GM19238 (cell line): ENCODE measurements around the gene BTNL8.

ENCODE experiments used
- DNase-seq: peaks from one replicate; pipeline ENCODE4 v3.0.0; 2011; ENCODE audit warnings: low spot score; ENCODE audit not compliant: insufficient read length

The BTNL8 gene, protein sequence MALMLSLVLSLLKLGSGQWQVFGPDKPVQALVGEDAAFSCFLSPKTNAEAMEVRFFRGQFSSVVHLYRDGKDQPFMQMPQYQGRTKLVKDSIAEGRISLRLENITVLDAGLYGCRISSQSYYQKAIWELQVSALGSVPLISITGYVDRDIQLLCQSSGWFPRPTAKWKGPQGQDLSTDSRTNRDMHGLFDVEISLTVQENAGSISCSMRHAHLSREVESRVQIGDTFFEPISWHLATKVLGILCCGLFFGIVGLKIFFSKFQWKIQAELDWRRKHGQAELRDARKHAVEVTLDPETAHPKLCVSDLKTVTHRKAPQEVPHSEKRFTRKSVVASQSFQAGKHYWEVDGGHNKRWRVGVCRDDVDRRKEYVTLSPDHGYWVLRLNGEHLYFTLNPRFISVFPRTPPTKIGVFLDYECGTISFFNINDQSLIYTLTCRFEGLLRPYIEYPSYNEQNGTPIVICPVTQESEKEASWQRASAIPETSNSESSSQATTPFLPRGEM

DNA sequence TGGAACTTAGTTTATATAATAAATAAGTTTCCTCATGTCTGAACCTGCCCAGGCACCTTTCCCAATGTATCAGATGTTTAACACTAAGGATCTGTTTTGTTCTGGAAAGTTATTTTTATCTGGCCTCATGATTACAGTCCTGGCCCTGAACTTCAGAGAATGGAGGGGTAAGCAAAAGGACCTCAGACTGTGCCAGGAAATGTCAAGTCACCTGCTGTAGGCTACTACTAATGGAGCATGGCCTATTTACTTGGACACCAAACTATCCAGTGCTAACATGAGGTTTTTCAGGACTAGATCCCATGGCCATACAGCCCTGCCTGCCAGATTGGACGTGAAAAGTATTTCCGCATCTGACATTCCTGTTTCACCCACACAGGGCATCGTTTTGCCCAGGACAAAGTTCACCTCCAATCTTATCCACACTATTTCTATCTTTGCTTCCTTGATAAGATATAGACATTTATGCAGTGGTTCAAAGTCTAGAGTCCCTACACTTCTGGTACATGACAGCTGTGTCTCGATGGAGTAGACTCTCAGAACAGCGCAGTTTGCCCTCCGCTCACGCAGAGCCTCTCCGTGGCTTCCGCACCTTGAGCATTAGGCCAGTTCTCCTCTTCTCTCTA lies at the start of gene BTNL8:
Gene BTNL8, plus strand, starts transcription at position 539 of the 626 bp plus-strand sequence. CDS start 152 bp downstream, outside the sequence.
- DNase-seq: no peak

DNA sequence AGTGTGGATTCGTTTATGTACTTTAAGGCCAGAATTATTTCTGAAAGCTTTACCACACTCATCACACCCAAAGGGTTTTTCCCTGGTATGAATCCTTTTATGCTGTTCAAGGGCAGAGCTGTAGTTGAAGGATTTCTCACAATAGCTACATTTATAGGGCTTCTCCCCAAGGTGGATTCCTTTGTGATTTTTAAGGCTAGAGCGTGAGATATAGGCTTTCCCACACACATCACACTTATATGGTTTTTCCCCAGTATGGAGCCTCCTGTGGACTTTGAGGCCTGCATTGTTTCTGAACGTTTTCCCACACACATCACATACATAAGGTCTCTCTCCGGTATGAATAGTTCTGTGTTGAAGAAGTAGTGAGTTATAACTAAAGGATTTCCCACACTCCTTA lies 49.1 kb upstream of the BTNL8 start:
- DNase-seq: no peak

GRCh38 chr5:180850434-180851078 lies 48.4 kb upstream of the BTNL8 start:
- DNase-seq: no peak

GRCh38 chr5:180852495-180852894 lies 46.5 kb upstream of the BTNL8 start:
- no peak for DNase-seq

DNA sequence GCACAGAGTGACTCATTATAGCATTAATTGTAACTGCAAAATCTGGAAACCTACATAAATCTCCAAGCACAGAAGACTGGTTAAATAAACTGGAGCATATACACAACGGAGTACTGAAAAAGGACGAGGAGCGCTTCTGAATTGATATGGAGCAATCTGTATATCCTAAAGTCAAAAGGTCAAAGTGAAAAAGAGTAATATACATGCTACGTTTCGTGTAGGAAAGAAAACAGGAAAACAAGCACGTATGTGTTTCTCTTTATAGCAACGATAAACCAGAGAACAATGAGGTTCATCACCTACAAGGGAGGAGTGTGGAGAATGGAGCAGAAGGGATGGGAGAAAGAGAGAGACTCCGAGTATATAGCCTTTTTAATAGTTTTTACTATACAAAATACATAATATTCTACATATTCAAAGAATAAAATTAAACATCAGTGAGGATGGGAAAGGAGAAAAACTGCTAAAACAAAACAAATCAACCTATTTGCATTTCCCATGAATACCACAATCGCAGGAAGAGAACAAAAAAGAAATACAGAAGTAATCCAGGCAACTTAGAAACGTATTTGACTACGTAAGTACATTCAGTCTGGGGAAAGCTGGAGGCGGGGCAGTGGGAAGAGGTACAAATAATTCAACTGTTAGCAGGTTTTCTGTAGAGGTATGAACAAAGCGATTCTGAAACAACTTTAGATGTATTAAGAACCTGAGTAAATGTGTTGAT lies 45.7 kb upstream of the BTNL8 start:
- DNase-seq: no peak

DNA sequence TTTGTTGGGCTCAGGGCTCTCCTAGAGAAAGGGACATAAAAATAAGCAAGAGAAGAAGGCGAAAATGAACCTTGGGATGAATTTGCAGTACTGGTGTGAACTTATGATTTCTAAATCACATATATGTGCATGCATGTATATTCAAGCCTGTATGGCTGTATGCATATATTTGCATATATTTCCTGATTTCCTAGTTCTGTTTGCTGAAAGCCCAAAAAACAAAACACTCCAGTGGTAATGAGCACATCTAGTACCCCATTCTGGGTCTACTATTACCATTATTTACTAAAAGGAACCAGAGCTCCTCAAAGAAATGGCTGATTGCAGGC lies 45.1 kb upstream of the BTNL8 start:
- DNase-seq: no peak

DNA sequence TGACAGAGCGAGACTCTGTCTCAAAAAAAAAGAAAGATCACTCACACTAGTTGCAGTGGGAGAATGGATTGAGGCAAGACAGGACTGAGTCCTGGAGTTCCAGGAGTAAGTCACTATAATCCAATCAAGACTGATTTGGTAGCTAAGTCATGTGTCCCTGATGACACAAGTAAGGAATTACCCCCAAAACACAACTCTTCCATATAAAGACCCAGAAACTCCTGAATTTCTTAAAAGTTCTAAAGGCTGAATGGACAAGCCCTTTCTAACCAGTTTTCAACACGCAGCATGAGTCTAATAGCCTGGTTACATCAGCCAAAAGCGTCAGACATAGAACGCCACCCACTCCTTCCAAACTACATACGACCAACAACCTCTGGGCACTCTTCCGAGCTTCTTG lies 40.4 kb upstream of the BTNL8 start:
- DNase-seq: no peak

DNA sequence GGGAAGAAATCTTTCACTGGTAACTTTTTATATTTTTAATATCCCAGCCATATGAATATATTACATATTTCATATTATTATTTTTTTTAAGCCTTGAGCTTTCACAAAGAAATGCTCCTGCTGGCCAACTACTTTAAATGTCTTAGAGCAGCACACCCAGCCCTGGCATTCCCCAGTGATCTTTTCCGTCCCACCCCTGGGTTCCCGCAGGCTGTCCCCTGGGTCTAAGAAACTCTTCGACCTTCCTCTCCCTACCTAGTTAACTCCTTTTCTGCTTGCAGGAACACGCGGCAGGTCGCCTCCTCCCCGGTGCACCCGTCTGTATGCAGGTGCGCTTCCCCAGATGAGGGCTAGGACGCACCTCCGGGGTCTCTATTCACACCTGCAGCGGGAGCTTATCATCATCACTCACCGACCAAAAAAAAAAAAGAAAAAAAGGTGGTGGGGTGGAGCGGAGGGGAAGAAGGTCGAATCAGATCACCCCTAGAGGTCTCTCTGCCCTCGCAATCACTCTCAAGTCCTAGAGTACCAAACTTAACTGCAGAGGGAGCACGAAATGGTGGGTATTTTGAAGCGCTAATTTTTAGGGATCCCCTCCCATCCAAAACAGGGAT lies 38.6 kb upstream of the BTNL8 start:
- peak; percentile 55 for DNase-seq

- peak; percentile 79 for DNase-seq
Observed at GRCh38 chr5:180860887-180861822, 37.8 kb upstream of the BTNL8 start, which contains the start of gene ZFP62. Gene ZFP62 (minus strand): TSS chr5:180861276. CDS start chr5:180861219, 57 bp downstream.

GRCh38 chr5:180862645-180863044 lies 36.3 kb upstream of the BTNL8 start:
- no peak for DNase-seq

GRCh38 chr5:180865981-180866695 lies 32.8 kb upstream of the BTNL8 start:
- no peak for DNase-seq

GRCh38 chr5:180866985-180867384 lies 32.0 kb upstream of the BTNL8 start:
- no peak for DNase-seq

- DNase-seq: peak; percentile 16
Observed at GRCh38 chr5:180868960-180869359, 30.0 kb upstream of the BTNL8 start.

DNA sequence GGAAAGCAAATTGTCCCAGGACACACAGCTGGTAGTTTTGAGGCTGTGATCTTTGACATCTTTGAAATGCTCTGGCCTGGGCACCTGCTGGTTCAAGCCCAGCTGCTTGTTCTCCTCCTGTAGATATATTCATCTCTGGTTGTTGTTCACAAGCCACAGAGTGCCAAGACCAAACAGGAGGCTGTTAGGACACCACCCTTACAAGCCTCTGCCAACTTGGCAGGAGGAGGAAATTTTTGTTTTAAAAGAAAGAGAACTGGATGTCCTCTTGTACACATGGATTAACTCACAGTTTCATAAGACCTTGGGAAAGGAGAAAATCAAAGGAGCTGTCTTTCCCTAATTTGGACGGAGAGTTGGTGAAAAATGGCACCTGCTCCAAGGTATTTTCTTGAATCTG lies 29.4 kb upstream of the BTNL8 start:
- no peak for DNase-seq

- no peak for DNase-seq
Observed at GRCh38 chr5:180870276-180871068, 28.5 kb upstream of the BTNL8 start.

GRCh38 chr5:180872419-180872818 lies 26.5 kb upstream of the BTNL8 start:
- no peak for DNase-seq

GRCh38 chr5:180873615-180874520 lies 25.1 kb upstream of the BTNL8 start:
- DNase-seq: no peak
